Stimulated activated CD8-positive, alpha-beta memory T cell treated with anti-CD3 and anti-CD28 coated beads, Interleukin-7, amount 100 ng/mL, for 48 hours (primary cell): ENCODE measurements around the gene ZBTB20.

Experiments used
- DNase-seq, 2 donors: peaks; one replicate each; pipeline ENCODE4 v3.0.0-alpha.2; 2020; ENCODE audit warnings: low read depth in 1 of 2; ENCODE audit errors: extremely low read depth in 1 of 2

ZBTB20 gene

DNA sequence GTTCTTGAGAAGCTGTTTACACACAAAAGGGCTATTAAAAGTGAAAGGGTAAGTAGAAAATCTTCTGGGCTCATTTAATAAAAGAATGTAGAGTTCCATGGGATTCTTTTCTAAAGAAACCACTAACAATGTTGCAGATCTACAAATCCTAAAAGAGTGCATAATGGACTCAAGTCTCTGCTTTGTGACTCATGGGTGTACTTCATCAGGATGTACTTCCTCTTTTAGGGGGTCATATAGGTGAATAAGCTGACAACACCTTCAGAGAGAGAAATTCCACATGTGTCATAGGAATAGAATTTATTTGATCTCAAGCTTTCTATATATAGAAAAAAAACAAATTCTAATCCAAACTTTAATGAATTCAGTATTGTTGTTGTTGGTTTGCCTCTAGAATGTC is 497.8 kb downstream of the ZBTB20 start:
- DNase-seq = no peak

- DNase-seq = no peak
Observed at GRCh38 chr3:114646526-114646925, 500.6 kb downstream of the ZBTB20 start.

DNA sequence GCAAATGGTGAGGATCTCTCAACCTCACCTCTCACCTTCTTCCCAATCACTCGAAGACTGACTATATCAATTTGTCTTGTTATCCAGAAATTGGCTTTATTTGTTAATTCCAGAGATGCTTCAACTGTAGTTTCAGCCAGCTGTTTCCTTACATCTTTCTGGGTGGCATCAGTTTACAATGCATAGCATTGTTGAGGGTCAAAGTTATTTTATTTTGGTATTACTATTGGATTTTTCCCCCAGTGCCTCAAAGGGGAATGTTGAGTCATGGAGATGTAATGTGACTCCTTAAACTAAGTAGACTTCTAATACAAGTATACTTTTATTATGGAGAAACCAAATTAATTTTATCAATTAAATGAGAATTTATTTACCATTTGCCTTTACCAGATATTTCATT is 501.7 kb downstream of the ZBTB20 start:
- no peak for DNase-seq

DNA sequence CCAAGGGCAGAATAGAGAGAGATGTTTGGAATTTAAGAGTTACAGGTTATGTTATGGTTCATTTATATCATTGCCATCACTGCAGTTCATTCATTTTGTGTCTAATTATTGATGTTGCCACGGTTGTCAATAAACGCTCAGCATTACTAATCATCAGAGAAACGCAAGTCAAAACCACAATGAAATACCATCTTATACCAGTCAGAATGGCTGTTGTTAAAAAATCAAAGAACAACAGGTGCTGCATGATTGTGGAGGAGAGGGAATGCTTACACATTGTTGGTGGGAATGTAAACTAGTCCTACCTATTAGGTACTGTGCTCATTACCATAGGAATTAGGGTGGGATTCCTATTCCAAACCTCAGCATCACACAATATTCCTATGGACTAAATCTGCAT is 502.7 kb downstream of the ZBTB20 start:
- DNase-seq = no peak

DNA sequence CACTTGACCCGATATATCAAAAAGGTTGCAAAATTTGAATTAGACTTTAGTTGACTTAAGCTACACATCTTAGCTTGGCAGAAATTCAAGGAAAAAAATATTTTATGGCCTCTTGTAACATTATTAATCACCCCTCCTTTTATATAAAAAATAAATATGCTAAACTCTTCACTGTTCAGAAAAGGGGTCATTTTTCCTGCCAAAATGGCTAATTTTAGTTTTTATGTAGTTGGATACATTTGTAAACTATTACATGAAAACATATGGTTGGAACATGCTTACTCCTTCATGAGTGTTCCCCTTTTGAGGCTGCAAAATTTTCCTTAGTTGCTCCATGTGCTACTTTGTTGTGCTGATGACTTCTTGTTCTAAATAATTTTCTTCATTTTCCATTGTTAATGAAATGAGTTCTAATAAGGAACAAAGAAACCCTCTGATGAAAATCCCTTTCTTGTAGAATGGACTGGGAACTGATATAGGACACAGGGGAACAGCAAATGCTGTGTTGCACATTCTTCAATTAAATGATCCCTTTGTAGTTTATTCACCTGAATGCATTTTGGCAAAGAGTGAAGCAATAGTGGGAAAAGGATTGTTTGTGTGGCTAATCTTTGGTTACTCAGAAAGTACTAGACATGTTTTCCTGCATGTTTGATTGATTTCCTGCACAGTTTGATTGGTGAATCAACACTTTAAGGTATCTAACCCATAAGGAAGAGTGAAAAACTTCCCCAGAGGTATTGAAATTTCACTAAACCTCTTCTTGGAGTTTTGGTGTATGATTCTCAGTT is 503.9 kb downstream of the ZBTB20 start:
- DNase-seq = no peak

DNA sequence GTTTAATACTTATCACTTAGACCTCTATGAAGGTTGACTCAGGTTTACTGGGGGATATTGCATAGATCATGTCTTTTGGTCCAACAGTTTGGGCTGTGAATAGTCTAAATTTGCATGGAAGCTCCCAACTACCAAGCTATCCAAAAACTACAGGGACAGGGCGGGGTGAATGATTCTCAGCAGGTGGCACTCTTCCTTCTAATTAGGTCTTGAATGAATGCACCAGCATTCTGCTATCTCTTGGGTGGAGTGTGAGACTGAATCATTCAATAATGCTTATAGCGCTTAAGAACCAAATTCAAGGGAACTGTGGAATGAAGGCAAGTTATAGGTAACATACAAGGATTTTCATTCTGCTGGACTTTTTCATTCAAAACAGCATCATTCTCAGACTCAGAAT is 507.0 kb downstream of the ZBTB20 start:
- DNase-seq = no peak

DNA sequence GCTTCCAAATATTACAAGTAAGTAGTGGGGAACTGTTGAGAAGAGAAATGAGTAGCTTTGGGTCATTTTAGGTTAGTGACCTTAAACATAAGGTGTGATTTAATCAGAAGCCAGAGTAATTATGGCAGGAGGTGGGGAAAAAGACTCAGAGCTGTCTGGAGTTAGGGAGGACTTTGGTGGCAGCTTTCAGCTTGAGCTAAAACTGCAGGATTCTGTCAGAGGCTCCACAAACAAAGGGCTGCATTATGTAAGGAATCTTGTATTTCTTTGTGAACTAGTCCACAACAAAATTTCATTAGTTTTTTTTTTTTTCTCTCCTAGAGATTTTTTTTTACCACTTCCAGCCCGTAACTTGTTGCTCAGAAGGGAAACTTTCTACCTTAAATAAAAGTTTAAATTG is 507.9 kb downstream of the ZBTB20 start:
- no peak for DNase-seq

GRCh38 chr3:114635878-114636277 is 511.2 kb downstream of the ZBTB20 start:
- DNase-seq = no peak

DNA sequence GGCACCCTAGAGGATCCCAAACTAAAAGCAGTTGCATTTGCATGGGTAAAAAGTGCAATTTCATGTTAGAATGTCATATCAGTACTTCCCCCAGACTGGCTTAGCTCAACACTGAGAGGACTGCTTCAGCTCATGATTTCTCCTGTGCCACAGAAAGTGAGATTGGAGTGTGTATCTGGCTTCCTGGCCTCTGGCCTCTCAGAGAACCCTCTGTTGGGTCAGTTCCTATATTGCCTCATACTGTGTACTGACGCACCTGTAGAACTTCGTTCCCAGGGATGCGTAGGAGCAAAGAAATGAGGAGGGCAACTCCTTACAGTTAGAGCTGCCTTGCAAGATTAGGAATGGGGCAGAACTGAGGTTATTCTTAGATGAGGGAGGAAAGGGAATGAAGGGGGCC is 512.5 kb downstream of the ZBTB20 start:
- DNase-seq = no peak

DNA sequence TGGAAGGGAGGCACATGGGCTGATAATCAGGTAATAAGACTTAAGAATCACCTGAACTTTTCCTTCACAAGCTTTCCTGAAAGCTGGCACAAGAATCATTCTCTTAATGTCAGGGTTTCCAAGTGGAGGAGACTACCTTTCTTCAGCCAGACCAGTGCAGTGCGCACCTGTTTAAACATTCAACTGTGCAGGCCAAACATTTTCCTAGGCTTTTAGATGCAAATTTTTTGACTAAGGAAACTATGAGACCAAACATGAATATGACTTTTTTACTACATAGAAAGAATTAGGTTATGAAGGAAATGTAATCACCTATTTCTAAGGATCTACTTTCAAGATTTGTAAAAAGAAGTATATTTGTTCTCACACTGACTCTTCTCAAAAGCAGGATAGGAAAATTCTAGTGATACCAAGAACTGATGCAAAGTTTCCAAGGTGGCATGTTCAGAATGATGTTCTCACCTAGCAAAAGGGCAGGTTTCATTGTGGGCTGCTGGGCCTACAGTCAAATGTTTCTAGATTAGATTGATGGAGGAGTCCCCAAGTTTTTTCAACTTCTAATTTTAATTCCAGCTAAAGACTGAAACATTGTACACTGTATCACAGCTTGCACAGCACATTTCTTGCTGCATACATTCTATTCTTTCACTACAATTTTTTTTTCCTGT is 514.2 kb downstream of the ZBTB20 start:
- DNase-seq = peak in 1 of 2 donors; percentile 14

DNA sequence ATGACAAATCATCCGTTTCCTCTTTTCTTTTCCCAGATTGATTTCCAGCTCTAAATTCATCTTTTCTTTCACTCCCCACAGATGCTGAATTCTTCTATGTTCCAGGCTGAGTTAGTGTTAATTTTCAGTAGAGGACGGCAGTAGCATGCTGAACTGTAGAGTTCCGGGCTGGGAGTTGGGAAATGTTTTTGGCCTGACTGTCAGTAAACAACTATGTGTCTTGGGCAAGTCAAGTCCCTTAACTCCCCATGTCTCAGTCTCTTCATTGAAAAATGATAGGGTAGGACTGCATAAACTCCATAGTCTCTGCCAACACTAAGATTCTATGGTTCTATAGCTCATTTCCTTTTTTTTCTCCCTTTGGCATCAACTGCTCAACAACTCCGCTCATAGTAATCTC is 519.3 kb downstream of the ZBTB20 start:
- DNase-seq = no peak

DNA sequence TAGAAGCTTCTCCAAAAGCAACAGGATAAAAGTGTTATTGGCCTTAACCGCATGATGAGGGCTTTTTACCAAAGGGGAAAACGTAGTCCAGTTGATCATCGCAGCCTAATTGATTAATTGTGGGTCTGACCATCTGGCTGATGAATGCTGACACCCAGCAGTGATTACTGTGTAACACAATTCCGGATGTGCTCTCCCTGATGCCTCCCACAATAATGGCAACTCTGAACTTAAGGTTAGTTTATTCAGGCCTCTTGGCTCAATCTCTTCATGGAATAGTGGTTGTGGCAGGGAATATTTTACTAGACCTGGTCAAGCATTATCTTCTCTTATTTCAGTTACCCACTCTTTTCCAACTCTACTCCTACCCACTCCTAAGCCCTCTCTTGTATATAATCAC is 520.3 kb downstream of the ZBTB20 start:
- DNase-seq = no peak

GRCh38 chr3:114624571-114625181 is 522.4 kb downstream of the ZBTB20 start:
- DNase-seq = no peak

GRCh38 chr3:114624047-114624445 is 523.0 kb downstream of the ZBTB20 start:
- no peak for DNase-seq

- DNase-seq = no peak
Observed at GRCh38 chr3:114623420-114624046, 523.6 kb downstream of the ZBTB20 start.

DNA sequence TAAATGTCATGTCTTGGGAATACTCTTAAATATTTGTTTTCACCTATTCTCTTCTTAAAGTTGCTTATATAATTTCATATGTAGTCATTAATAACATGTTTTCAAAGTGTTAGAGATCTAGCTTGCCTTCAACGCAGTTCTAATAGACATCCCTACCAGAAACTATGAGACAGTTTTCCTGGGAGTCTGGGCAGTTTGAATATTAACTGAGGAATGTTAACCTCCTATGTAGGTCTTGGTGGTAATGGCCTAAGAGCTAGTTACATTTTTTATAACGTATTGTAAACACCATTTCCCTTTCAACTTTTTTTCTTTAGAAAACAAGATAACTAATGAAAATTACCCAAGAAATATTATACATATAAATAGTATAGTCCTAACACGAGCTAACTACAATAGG is 525.1 kb downstream of the ZBTB20 start:
- no peak for DNase-seq

GRCh38 chr3:114619771-114620170 is 527.3 kb downstream of the ZBTB20 start:
- no peak for DNase-seq

- DNase-seq = no peak
Observed at GRCh38 chr3:114615523-114616085, 531.5 kb downstream of the ZBTB20 start.

GRCh38 chr3:114609973-114610630 is 537.0 kb downstream of the ZBTB20 start:
- DNase-seq = no peak

DNA sequence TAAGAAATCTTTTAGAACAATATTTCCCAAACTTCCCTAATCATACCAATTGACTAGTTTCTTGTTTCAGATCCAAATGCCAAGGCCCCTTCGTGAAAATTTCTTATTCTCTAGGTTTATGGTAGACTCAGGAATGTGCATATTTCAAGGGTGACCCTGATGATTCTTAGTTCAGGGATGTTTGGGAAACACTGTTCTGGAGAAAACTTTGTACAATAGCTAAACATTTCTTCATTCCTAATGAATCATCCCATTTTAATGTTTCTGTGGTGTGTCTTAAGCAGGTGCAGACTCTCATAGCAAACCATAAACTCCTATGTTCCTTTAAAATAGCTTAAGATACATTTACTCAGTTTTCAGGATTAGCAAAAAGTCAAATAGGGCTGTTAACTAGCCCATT is 538.8 kb downstream of the ZBTB20 start:
- no peak for DNase-seq

DNA sequence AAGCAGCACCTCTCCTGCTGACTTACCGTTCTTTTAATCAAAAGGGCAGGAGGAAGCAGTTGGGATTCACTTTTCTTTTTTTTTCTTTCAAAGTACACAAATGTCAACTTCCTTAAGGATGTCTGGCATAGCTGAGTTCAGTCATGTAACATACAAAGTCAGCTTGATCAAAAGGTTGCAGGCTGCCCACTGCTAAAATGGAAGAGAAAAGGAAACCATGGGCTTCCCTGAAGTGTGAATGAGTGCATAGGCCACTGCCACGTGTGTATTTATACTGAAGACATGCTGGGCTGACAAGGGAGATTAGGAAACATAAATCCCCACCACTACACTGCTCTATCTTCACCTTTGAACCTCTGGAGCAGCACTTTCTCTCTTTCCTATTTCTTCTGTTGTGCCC is 540.8 kb downstream of the ZBTB20 start:
- no peak for DNase-seq
